Activated T-helper 2 cell treated with anti-CD3 and anti-CD28 coated beads, Interferon-gamma antibody, Interleukin-2, Interleukin-4, amounts not matched to agents 10 μg/mL and 5 μg/mL and 100 μg/mL, durations not matched to agents 14 hours and 24 hours and 36 hours (primary cell): ENCODE measurements around the gene FAM43A. TPM values are rescaled to one million over a fixed set of nuclear protein-coding genes. Genes with fewer than 3 reads are reported as not detected.

Source experiments
- DNase-seq: peaks from one replicate; pipeline ENCODE4 v3.0.0; 2021; ENCODE audit warnings: low spot score
- H3K27ac Mint-ChIP-seq: one replicate; pipeline ENCODE4 v1.8.0; 2021; ENCODE audit warnings: mixed read lengths
- H3K27me3 Mint-ChIP-seq: one replicate; pipeline ENCODE4 v1.8.0; 2021; ENCODE audit warnings: low read depth, mixed read lengths
- H3K36me3 Mint-ChIP-seq: one replicate; pipeline ENCODE4 v1.8.0; 2021; ENCODE audit warnings: low read depth, mixed read lengths
- H3K4me1 Mint-ChIP-seq: one replicate; pipeline ENCODE4 v1.8.0; 2021; ENCODE audit warnings: low read depth, mixed read lengths
- H3K4me3 Mint-ChIP-seq: one replicate; pipeline ENCODE4 v1.8.0; 2021; ENCODE audit warnings: low read depth, mild to moderate bottlenecking, moderate library complexity, mixed read lengths
- H3K9me3 Mint-ChIP-seq: one replicate; pipeline ENCODE4 v1.8.0; 2021; ENCODE audit warnings: mixed read lengths
- intact Hi-C: fragments of 100-400 bp; cut with micrococcal nuclease; formaldehyde crosslinking; loops from one replicate; pipeline ENCODE4 v1.15.1; 2023
- total RNA-seq: library from RNA; stranded (reverse); gene quantifications from 2 replicates; pipeline ENCODE4 v1.2.3, GENCODE V29; 2022

Gene FAM43A
- total RNA-seq, 1 donor from 2014 or later: 6.9 TPM

- Mint-ChIP-seq H3K27me3 (peaks cover 19% of the 10 kb centered on the region), H3K9me3 (no peaks in the 10 kb centered on the region), H3K36me3 (no peaks in the 10 kb centered on the region), H3K27ac (no peak overlapping the region), H3K4me1 (peaks cover 4% of the 10 kb centered on the region), H3K4me3 (no peak overlapping the region)
- intact Hi-C loops: no loop called here
- DNase-seq: no peak
These were observed 11.0 kb downstream of the FAM43A start for GRCh38 chr3:194696702-194697101.

GRCh38 chr3:194702545-194702944, 16.9 kb downstream of the FAM43A start:
- no peaks in the 10 kb centered on the region for H3K36me3 Mint-ChIP-seq
- no peak overlapping the region for H3K27ac Mint-ChIP-seq
- no peaks in the 10 kb centered on the region for H3K4me1 Mint-ChIP-seq
- H3K27me3 Mint-ChIP-seq: peaks cover 4% of the 10 kb centered on the region
- intact Hi-C loops: no loop called here
- no peak overlapping the region for H3K4me3 Mint-ChIP-seq
- DNase-seq: no peak
- no peaks in the 10 kb centered on the region for H3K9me3 Mint-ChIP-seq

DNA sequence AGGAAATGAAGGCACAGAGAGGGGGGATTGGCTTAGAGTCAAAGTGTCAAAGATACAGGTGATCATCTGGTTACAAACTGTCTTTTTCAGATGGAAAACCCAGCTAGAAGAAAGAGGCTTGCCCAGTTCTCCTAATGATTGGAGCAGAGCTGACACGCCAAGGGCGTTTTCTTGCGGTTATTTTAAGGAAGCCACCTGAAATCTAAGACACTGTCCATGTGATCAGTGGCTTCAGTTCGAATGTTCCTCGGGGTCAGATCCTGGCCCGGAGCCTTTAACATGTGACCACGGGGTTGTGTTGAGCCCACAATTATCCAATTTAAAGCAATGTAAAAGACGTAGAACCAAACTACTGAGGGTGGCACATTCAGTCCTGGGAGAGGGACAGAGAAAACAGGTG, 19.5 kb downstream of the FAM43A start:
- intact Hi-C loops: no loop called here
- Mint-ChIP-seq H3K4me1 (no peaks in the 10 kb centered on the region), H3K27ac (no peak overlapping the region), H3K27me3 (no peaks in the 10 kb centered on the region), H3K36me3 (no peaks in the 10 kb centered on the region), H3K9me3 (no peaks in the 10 kb centered on the region), H3K4me3 (no peak overlapping the region)
- DNase-seq: no peak

DNA sequence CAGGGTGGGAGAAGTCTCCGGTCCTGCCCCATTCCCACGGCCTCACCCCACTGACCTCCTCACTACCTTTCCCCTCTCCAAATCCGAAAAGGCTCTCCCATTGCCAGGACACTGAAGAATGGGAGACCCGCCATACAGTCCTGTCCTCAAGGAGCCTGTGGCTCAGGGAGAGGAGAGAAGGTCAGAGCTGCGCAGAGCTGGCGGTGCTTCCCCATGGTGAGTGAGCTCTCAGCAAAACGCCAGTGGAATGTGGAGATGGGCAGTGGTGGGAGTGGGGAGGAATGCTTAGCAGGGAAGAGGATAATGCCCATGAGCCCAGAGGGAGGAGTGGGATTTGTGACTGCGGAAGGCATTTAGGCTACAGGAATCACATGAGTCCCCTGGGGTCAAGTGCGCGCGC, 20.1 kb downstream of the FAM43A start:
- DNase-seq: no peak
- no peaks in the 10 kb centered on the region for H3K4me1 Mint-ChIP-seq
- H3K36me3 Mint-ChIP-seq: no peaks in the 10 kb centered on the region
- H3K27me3 Mint-ChIP-seq: no peaks in the 10 kb centered on the region
- intact Hi-C loops: no loop called here
- no peaks in the 10 kb centered on the region for H3K9me3 Mint-ChIP-seq
- H3K4me3 Mint-ChIP-seq: no peak overlapping the region
- H3K27ac Mint-ChIP-seq: no peak overlapping the region

DNA sequence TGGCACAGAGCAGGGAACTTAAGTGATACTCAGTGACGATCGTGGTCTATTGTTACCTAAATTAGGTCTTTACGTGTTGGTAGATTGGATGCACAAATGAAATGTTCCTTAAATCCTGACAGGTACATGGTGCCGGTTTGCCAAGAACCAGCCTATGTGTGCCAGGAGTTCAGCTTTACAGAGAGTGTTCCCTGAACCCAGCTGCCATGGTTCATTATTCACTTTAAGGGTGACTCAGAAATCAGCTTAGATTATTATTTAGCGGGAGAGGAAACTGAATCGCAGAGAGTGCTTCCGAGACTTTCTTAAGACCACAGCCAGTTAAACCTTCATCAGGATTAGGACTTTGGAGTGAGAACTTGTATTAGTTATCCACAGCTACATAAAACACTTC, 21.5 kb downstream of the FAM43A start:
- H3K27ac Mint-ChIP-seq: no peak overlapping the region
- intact Hi-C loops: no loop called here
- DNase-seq: no peak
- H3K9me3 Mint-ChIP-seq: no peaks in the 10 kb centered on the region
- H3K4me1 Mint-ChIP-seq: no peaks in the 10 kb centered on the region
- no peak overlapping the region for H3K4me3 Mint-ChIP-seq
- no peaks in the 10 kb centered on the region for H3K27me3 Mint-ChIP-seq
- H3K36me3 Mint-ChIP-seq: no peaks in the 10 kb centered on the region

- Mint-ChIP-seq H3K4me1 (no peaks in the 10 kb centered on the region), H3K27me3 (peaks cover 7% of the 10 kb centered on the region), H3K27ac (no peak overlapping the region), H3K36me3 (no peaks in the 10 kb centered on the region), H3K9me3 (no peaks in the 10 kb centered on the region), H3K4me3 (no peak overlapping the region)
- intact Hi-C loops: no loop called here
- no peak for DNase-seq
These were observed 25.6 kb downstream of the FAM43A start for GRCh38 chr3:194711286-194711685.

GRCh38 chr3:194711913-194712312, 26.2 kb downstream of the FAM43A start:
- Mint-ChIP-seq H3K4me3 (no peak overlapping the region), H3K27me3 (peaks cover 7% of the 10 kb centered on the region), H3K4me1 (no peaks in the 10 kb centered on the region), H3K36me3 (no peaks in the 10 kb centered on the region), H3K9me3 (no peaks in the 10 kb centered on the region), H3K27ac (no peak overlapping the region)
- intact Hi-C loops: no loop called here
- DNase-seq: no peak

GRCh38 chr3:194713299-194714136, 27.8 kb downstream of the FAM43A start:
- H3K27ac Mint-ChIP-seq: no peak overlapping the region
- no peaks in the 10 kb centered on the region for H3K9me3 Mint-ChIP-seq
- H3K4me3 Mint-ChIP-seq: no peak overlapping the region
- intact Hi-C loops: no loop called here
- peaks cover 9% of the 10 kb centered on the region for H3K27me3 Mint-ChIP-seq
- no peaks in the 10 kb centered on the region for H3K36me3 Mint-ChIP-seq
- H3K4me1 Mint-ChIP-seq: no peaks in the 10 kb centered on the region
- DNase-seq: no peak

- H3K27ac Mint-ChIP-seq: no peak overlapping the region
These were observed 28.4 kb downstream of the FAM43A start for GRCh38 chr3:194714137-194714455.

GRCh38 chr3:194714564-194714963, 28.9 kb downstream of the FAM43A start:
- no peak overlapping the region for H3K4me3 Mint-ChIP-seq
- H3K4me1 Mint-ChIP-seq: no peaks in the 10 kb centered on the region
- H3K27me3 Mint-ChIP-seq: peaks cover 9% of the 10 kb centered on the region

More at GRCh38 chr3:194714137-194714455, 28.4 kb downstream of the FAM43A start:
- H3K9me3 Mint-ChIP-seq: no peaks in the 10 kb centered on the region
- no peak for DNase-seq
- no peak overlapping the region for H3K4me3 Mint-ChIP-seq
- H3K27me3 Mint-ChIP-seq: peaks cover 9% of the 10 kb centered on the region
- no peaks in the 10 kb centered on the region for H3K36me3 Mint-ChIP-seq
- intact Hi-C loops: no loop called here
- H3K4me1 Mint-ChIP-seq: no peaks in the 10 kb centered on the region

GRCh38 chr3:194715022-194715800, 29.5 kb downstream of the FAM43A start:
- no peaks in the 10 kb centered on the region for H3K9me3 Mint-ChIP-seq
- intact Hi-C loops: no loop called here
- no peak for DNase-seq

More at GRCh38 chr3:194714564-194714963, 28.9 kb downstream of the FAM43A start:
- Mint-ChIP-seq H3K9me3 (no peaks in the 10 kb centered on the region), H3K36me3 (no peaks in the 10 kb centered on the region), H3K27ac (no peak overlapping the region)
- DNase-seq: no peak
- intact Hi-C loops: no loop called here

GRCh38 chr3:194718079-194718478, 32.4 kb downstream of the FAM43A start:
- Mint-ChIP-seq H3K9me3 (no peaks in the 10 kb centered on the region), H3K27me3 (peaks cover 12% of the 10 kb centered on the region), H3K4me1 (no peaks in the 10 kb centered on the region), H3K4me3 (no peak overlapping the region), H3K36me3 (no peaks in the 10 kb centered on the region), H3K27ac (no peak overlapping the region)
- intact Hi-C loops: no loop called here
- no peak for DNase-seq

More at GRCh38 chr3:194715022-194715800, 29.5 kb downstream of the FAM43A start:
- no peak overlapping the region for H3K4me3 Mint-ChIP-seq
- no peak overlapping the region for H3K27ac Mint-ChIP-seq
- H3K4me1 Mint-ChIP-seq: no peaks in the 10 kb centered on the region
- peaks cover 9% of the 10 kb centered on the region for H3K27me3 Mint-ChIP-seq
- no peaks in the 10 kb centered on the region for H3K36me3 Mint-ChIP-seq

DNA sequence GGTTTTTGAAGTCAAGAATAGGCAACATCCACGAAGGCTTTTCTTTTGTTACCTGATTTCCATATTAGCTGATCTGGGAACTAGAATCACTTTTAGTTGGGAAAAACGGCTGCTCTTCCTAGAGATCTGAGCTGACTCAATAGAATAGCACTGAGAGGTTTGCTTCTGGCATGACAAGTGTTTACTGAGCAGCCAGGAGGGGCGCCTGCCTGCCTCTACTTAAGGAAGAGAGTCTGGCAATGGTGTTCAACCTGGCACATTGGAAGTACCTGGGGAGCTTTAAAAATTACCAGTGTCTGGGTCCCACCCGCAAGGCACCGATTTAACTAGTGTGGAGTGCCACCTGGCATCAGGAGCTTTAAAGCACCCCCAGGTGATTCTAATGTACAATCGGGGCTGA, 34.4 kb downstream of the FAM43A start:
- Mint-ChIP-seq H3K4me1 (no peaks in the 10 kb centered on the region), H3K4me3 (no peak overlapping the region), H3K27me3 (peaks cover 9% of the 10 kb centered on the region), H3K36me3 (no peaks in the 10 kb centered on the region), H3K27ac (no peak overlapping the region), H3K9me3 (no peaks in the 10 kb centered on the region)
- intact Hi-C loops: no loop called here
- no peak for DNase-seq
